ENCODE measurements around the gene PLIN1.
A peak's percentile ranks its signal among the peaks of the same experiment; 100 is the strongest.

Gene PLIN1

GRCh38 chr15:89649716-89650115 lies 29.5 kb downstream of the PLIN1 start:
- DNase-seq = no peak

- no peak for DNase-seq
Measured at GRCh38 chr15:89649013-89649625, 30.0 kb downstream of the PLIN1 start.

GRCh38 chr15:89648106-89649012 lies 30.8 kb downstream of the PLIN1 start:
- DNase-seq = no peak

- peak; percentile 22 for DNase-seq
Measured at GRCh38 chr15:89647191-89647851, 31.8 kb downstream of the PLIN1 start.

- no peak for DNase-seq
Measured at GRCh38 chr15:89646416-89647141, 32.6 kb downstream of the PLIN1 start.

GRCh38 chr15:89645680-89646079 lies 33.5 kb downstream of the PLIN1 start:
- DNase-seq = no peak

- DNase-seq = no peak
Measured at GRCh38 chr15:89642106-89642505, 37.1 kb downstream of the PLIN1 start.

- DNase-seq = no peak
Measured at GRCh38 chr15:89641053-89641452, 38.1 kb downstream of the PLIN1 start.

GRCh38 chr15:89640245-89640644 lies 38.9 kb downstream of the PLIN1 start:
- DNase-seq = no peak

- DNase-seq = no peak
Measured at GRCh38 chr15:89633585-89633984, 45.6 kb downstream of the PLIN1 start.

- DNase-seq = no peak
Measured at GRCh38 chr15:89632563-89633430, 46.4 kb downstream of the PLIN1 start.

- DNase-seq = no peak
Measured at GRCh38 chr15:89631902-89632264, 47.3 kb downstream of the PLIN1 start.

- no peak for DNase-seq
Measured at GRCh38 chr15:89630974-89631901, 47.9 kb downstream of the PLIN1 start.

- no peak for DNase-seq
Measured at GRCh38 chr15:89630260-89630659, 48.9 kb downstream of the PLIN1 start.

GRCh38 chr15:89629829-89630228 lies 49.3 kb downstream of the PLIN1 start:
- no peak for DNase-seq

- no peak for DNase-seq
Measured at GRCh38 chr15:89628806-89629715, 50.1 kb downstream of the PLIN1 start.

GRCh38 chr15:89628301-89628700 lies 50.9 kb downstream of the PLIN1 start:
- no peak for DNase-seq

GRCh38 chr15:89627256-89627970 lies 51.8 kb downstream of the PLIN1 start:
- no peak for DNase-seq

GRCh38 chr15:89625716-89626115 lies 53.5 kb downstream of the PLIN1 start:
- no peak for DNase-seq

Measured in CD4-positive, alpha-beta T cell treated with Interferon gamma for 1 hour (primary cell).